ENCODE measurements around the gene POMC. TPM values are rescaled to one million over a fixed set of nuclear protein-coding genes. Genes with fewer than 3 reads are reported as not detected.

Gene POMC
- polyA plus RNA-seq, 6 donors from 2014 or later = 5.6 to 14.6 (median 7.5) TPM

- no peak overlapping the region for H3K27ac Mint-ChIP-seq
Observed at GRCh38 chr2:25122367-25122766, 46.0 kb downstream of the POMC start.

GRCh38 chr2:25119263-25119662 is 49.1 kb downstream of the POMC start:
- DNase-seq (no peak), ATAC-seq (ENCODE audit: low read depth in 2 of 2) (no peak)
- H3K4me3 Mint-ChIP-seq = no peak overlapping the region
- H3K27me3 Mint-ChIP-seq = peaks cover 0 to 10% (median 5%) of the 10 kb centered on the region in 3 donors
- no peak overlapping the region for H3K27ac Mint-ChIP-seq
- peaks cover 0 to 1% (median 0%) of the 10 kb centered on the region in 7 donors for H3K9me3 Mint-ChIP-seq
- no peaks in the 10 kb centered on the region for H3K36me3 Mint-ChIP-seq
- H3K4me1 Mint-ChIP-seq = peaks cover 0 to 7% (median 0%) of the 10 kb centered on the region in 3 donors

More at GRCh38 chr2:25122367-25122766, 46.0 kb downstream of the POMC start:
- Mint-ChIP-seq H3K36me3 (no peaks in the 10 kb centered on the region), H3K4me1 (peaks cover 0 to 7% (median 0%) of the 10 kb centered on the region in 3 donors), H3K9me3 (peaks cover 0 to 1% (median 0%) of the 10 kb centered on the region in 7 donors), H3K4me3 (no peak overlapping the region), H3K27me3 (peaks cover 0 to 10% (median 5%) of the 10 kb centered on the region in 3 donors)
- DNase-seq = no peak
- ATAC-seq (ENCODE audit: low read depth in 2 of 2) = no peak

GRCh38 chr2:25116956-25117355 is 51.4 kb downstream of the POMC start:
- peaks cover 0 to 6% (median 0%) of the 10 kb centered on the region in 3 donors for H3K27me3 Mint-ChIP-seq
- no peak overlapping the region for H3K4me3 Mint-ChIP-seq
- peaks cover 0 to 1% (median 0%) of the 10 kb centered on the region in 7 donors for H3K9me3 Mint-ChIP-seq
- ATAC-seq (ENCODE audit: low read depth in 2 of 2) (no peak), DNase-seq (no peak)
- H3K4me1 Mint-ChIP-seq = no peaks in the 10 kb centered on the region
- no peak overlapping the region for H3K27ac Mint-ChIP-seq
- H3K36me3 Mint-ChIP-seq = no peaks in the 10 kb centered on the region

- Mint-ChIP-seq H3K9me3 (peaks cover 0 to 1% (median 0%) of the 10 kb centered on the region in 7 donors), H3K27me3 (peaks cover 0 to 6% (median 2%) of the 10 kb centered on the region in 3 donors), H3K4me3 (no peak overlapping the region), H3K36me3 (no peaks in the 10 kb centered on the region), H3K4me1 (no peaks in the 10 kb centered on the region), H3K27ac (no peak overlapping the region)
- DNase-seq (no peak), ATAC-seq (ENCODE audit: low read depth in 2 of 2) (no peak)
Observed at GRCh38 chr2:25115902-25116301, 52.5 kb downstream of the POMC start.

GRCh38 chr2:25115249-25115883 is 53.0 kb downstream of the POMC start:
- no peaks in the 10 kb centered on the region for H3K4me1 Mint-ChIP-seq
- peaks cover 0 to 1% (median 0%) of the 10 kb centered on the region in 7 donors for H3K9me3 Mint-ChIP-seq
- no peaks in the 10 kb centered on the region for H3K36me3 Mint-ChIP-seq
- DNase-seq (no peak), ATAC-seq (ENCODE audit: low read depth in 2 of 2) (no peak)
- peaks cover 0 to 7% (median 7%) of the 10 kb centered on the region in 3 donors for H3K27me3 Mint-ChIP-seq
- no peak overlapping the region for H3K27ac Mint-ChIP-seq
- H3K4me3 Mint-ChIP-seq = no peak overlapping the region

GRCh38 chr2:25112113-25112512 is 56.3 kb downstream of the POMC start:
- Mint-ChIP-seq H3K36me3 (no peaks in the 10 kb centered on the region), H3K27ac (no peak overlapping the region), H3K27me3 (peaks cover 4 to 18% (median 12%) of the 10 kb centered on the region in 3 donors), H3K9me3 (no peaks in the 10 kb centered on the region), H3K4me1 (no peaks in the 10 kb centered on the region), H3K4me3 (no peak overlapping the region)
- ATAC-seq (ENCODE audit: low read depth in 2 of 2) (no peak), DNase-seq (no peak)

Other genes starting within 250 kb of the POMC start
- 10 to 100 TPM; 13.3 to 29.8 (median 20.7) TPM for gene ADCY3, start 248.3 kb downstream of the POMC start, polyA plus RNA-seq (ENCODE audit: low read depth in 6 of 6)
- gene DNAJC27, start 196.6 kb downstream of the POMC start, polyA plus RNA-seq (ENCODE audit: low read depth in 6 of 6) = 1 to 10 TPM in 5 of 6 donors, not detected in 1; 5.0 to 8.0 (median 5.3) TPM
- under 1 TPM in 2 of 6 donors, not detected in 4; 0.10 to 0.16 TPM for gene EFR3B, start 126.5 kb downstream of the POMC start, polyA plus RNA-seq (ENCODE audit: low read depth in 6 of 6)
- 10 to 100 TPM in 2 of 6 donors, 1 to 10 TPM in 4; 7.3 to 14.0 (median 8.5) TPM for gene DNMT3A, start 173.3 kb upstream of the POMC start, polyA plus RNA-seq (ENCODE audit: low read depth in 6 of 6)

Data from naive B cell (primary cell).